Gastrocnemius medialis (tissue), 4 donors: ENCODE measurements around the gene ZFHX3. TPM values are rescaled to one million over a fixed set of nuclear protein-coding genes. Genes with fewer than 3 reads are reported as not detected.
A peak's percentile ranks its signal among the peaks of the same experiment; 100 is the strongest.

Source experiments
- ATAC-seq, 2 donors: fragments of 150-250 bp; one replicate each; pipeline ENCODE4 v1.9.1; 2016
- DNase-seq, 2 donors: peaks; one replicate each; pipeline ENCODE4 v3.0.0-alpha.2; 2019
- H3K27ac ChIP-seq, 4 donors: fragments of 200-600 bp; sonication (generic); 1 replicate in 1 of 4; 2 replicates in 3 of 4; pipeline ENCODE4 v1.5.1; 2016 to 2018; ENCODE audit warnings: mild to moderate bottlenecking in 2 of 4, moderate library complexity in 1 of 4
- H3K27me3 ChIP-seq, 3 donors: fragments of 200-600 bp; sonication (generic) in 2 of 3; 1 replicate in 1 of 3; 2 replicates in 2 of 3; pipeline versions ENCODE4 v1.5.1 to v1.6.0; 2016 to 2019; ENCODE audit warnings: mild to moderate bottlenecking in 1 of 3, moderate library complexity in 1 of 3
- H3K36me3 ChIP-seq, 2 donors: fragments of 200-600 bp; sonication (generic) in 1 of 2; one replicate each; pipeline ENCODE4 v1.5.1; 2017 to 2018
- H3K4me1 ChIP-seq, 2 donors: fragments of 200-600 bp; sonication (generic) in 1 of 2; one replicate each; pipeline ENCODE4 v1.5.1; 2016 to 2017; ENCODE audit warnings: mild to moderate bottlenecking in 2 of 2
- H3K4me3 ChIP-seq, 4 donors: fragments of 200-600 bp; sonication (generic) in 3 of 4; 1 replicate in 1 of 4; 2 replicates in 3 of 4; pipeline ENCODE4 v1.5.1; 2016 to 2019; ENCODE audit warnings: mild to moderate bottlenecking in 2 of 4
- H3K9me3 ChIP-seq, 3 donors: fragments of 200-600 bp; sonication (generic) in 2 of 3; 1 replicate in 1 of 3; 2 replicates in 2 of 3; pipeline ENCODE4 v1.5.1; 2016 to 2019
- CTCF ChIP-seq, 5 experiments: fragments of 450-650 bp in 3 of 5; fragments of 200-600 bp in 2 of 5; sonication (generic) in 2 of 5; IDR thresholded peaks in 4 of 5; conservative IDR thresholded peaks in 1 of 5; 1 replicate in 4 of 5; 2 replicates in 1 of 5; pipeline ENCODE4 v1.5.1; 2016 to 2019; ENCODE audit warnings: antibody characterized with exemption in 5 of 5, mild to moderate bottlenecking in 3 of 5, moderate library complexity in 3 of 5
- POLR2A ChIP-seq, 2 donors: fragments of 450-650 bp; IDR thresholded peaks; one replicate each; pipeline ENCODE4 v1.6.1; 2017; ENCODE audit warnings: antibody characterized with exemption in 2 of 2, mild to moderate bottlenecking in 2 of 2, moderate library complexity in 2 of 2
- in situ Hi-C, 4 donors: fragments of 200-750 bp; cut with MboI; loops; one replicate each; pipeline versions ENCODE4 v1.15.0 to v1.8.0; 2017; ENCODE audit warnings: low sequenced_read_pairs in 4 of 4
- intact Hi-C: fragments of 100-400 bp; cut with DNase I; formaldehyde crosslinking; loops from one replicate; pipeline ENCODE4 v1.15.1; 2023; ENCODE audit warnings: low total_unique reads
- total RNA-seq, 4 donors: library from RNA; depleted of rRNA; stranded (reverse); fragments of >200 nt; gene quantifications; one replicate each; pipeline versions ENCODE4 v1.1.0 to v1.2.3, GENCODE V29; 2016

The ZFHX3 gene
- total RNA-seq, 4 donors from 2014 or later = 14.0 to 28.5 (median 27.3) TPM

- ATAC-seq (no peak), DNase-seq (no peak)
- Histone ChIP-seq H3K9me3 (no peaks in the 10 kb centered on the region), H3K27me3 (no peaks in the 10 kb centered on the region), H3K4me3 (no peak overlapping the region), H3K27ac (peak overlapping the region; percentile 78 to 89 (median 82)), H3K36me3 (no peaks in the 10 kb centered on the region), H3K4me1 (peaks cover 76 to 93% of the 10 kb centered on the region in 2 donors)
- intact Hi-C loops (no loop called here), in situ Hi-C loops (no loop called here)
- TF ChIP-seq POLR2A (IDR thresholded peaks at IDR 0.05) = no peak
- no peak for TF ChIP-seq CTCF (IDR thresholded peaks at IDR 0.05 in 4 of 5, conservative IDR thresholded peaks at IDR 0.05 in 1 of 5)
Measured at GRCh38 chr16:73024571-73025105, 23.3 kb downstream of the ZFHX3 start.

GRCh38 chr16:73023752-73024570 is 24.0 kb downstream of the ZFHX3 start:
- Histone ChIP-seq H3K36me3 (no peaks in the 10 kb centered on the region), H3K27me3 (no peaks in the 10 kb centered on the region), H3K4me3 (no peak overlapping the region), H3K27ac (peak overlapping the region; percentile 78 to 89 (median 82)), H3K4me1 (peaks cover 79 to 93% of the 10 kb centered on the region in 2 donors), H3K9me3 (no peaks in the 10 kb centered on the region)
- no peak for TF ChIP-seq POLR2A (IDR thresholded peaks at IDR 0.05)
- no peak for TF ChIP-seq CTCF (IDR thresholded peaks at IDR 0.05 in 4 of 5, conservative IDR thresholded peaks at IDR 0.05 in 1 of 5)
- in situ Hi-C loops = no loop called here
- ATAC-seq (no peak), DNase-seq (no peak)
- intact Hi-C loops = no loop called here

- Histone ChIP-seq H3K36me3 (no peaks in the 10 kb centered on the region), H3K9me3 (no peaks in the 10 kb centered on the region), H3K4me1 (peaks cover 79 to 93% of the 10 kb centered on the region in 2 donors), H3K27ac (peak overlapping the region; percentile 78 to 89 (median 82)), H3K27me3 (no peaks in the 10 kb centered on the region), H3K4me3 (no peak overlapping the region)
- intact Hi-C loops = no loop called here
- in situ Hi-C loops = no loop called here
- ATAC-seq (no peak), DNase-seq (no peak)
- TF ChIP-seq POLR2A (IDR thresholded peaks at IDR 0.05) = no peak
- TF ChIP-seq CTCF (IDR thresholded peaks at IDR 0.05 in 4 of 5, conservative IDR thresholded peaks at IDR 0.05 in 1 of 5) = no peak
Measured at GRCh38 chr16:73023320-73023719, 24.6 kb downstream of the ZFHX3 start.

GRCh38 chr16:73022534-73022933 is 25.4 kb downstream of the ZFHX3 start:
- no peak for ATAC-seq
- H3K27ac ChIP-seq = peak overlapping the region; percentile 78 to 89 (median 82)

GRCh38 chr16:73021866-73022495 is 25.9 kb downstream of the ZFHX3 start:
- Histone ChIP-seq H3K4me1 (peaks cover 76 to 91% of the 10 kb centered on the region in 2 donors), H3K4me3 (no peak overlapping the region), H3K27ac (peak overlapping the region; percentile 78 to 89 (median 82)), H3K36me3 (no peaks in the 10 kb centered on the region), H3K9me3 (no peaks in the 10 kb centered on the region), H3K27me3 (no peaks in the 10 kb centered on the region)
- in situ Hi-C loops (no loop called here), intact Hi-C loops (no loop called here)
- DNase-seq (no peak), ATAC-seq (peak in 1 of 2 donors; percentile 33)
- TF ChIP-seq POLR2A (IDR thresholded peaks at IDR 0.05) (no peak), CTCF (IDR thresholded peaks at IDR 0.05 in 4 of 5, conservative IDR thresholded peaks at IDR 0.05 in 1 of 5) (no peak)

More at GRCh38 chr16:73022534-73022933, 25.4 kb downstream of the ZFHX3 start:
- no peak for DNase-seq
- Histone ChIP-seq H3K4me3 (no peak overlapping the region), H3K36me3 (no peaks in the 10 kb centered on the region), H3K9me3 (no peaks in the 10 kb centered on the region), H3K27me3 (no peaks in the 10 kb centered on the region), H3K4me1 (peaks cover 76 to 91% of the 10 kb centered on the region in 2 donors)
- intact Hi-C loops (no loop called here), in situ Hi-C loops (no loop called here)
- no peak for TF ChIP-seq POLR2A (IDR thresholded peaks at IDR 0.05)
